HEK293 (cell line): Measurements from ENCODE around the gene ZBTB20.

Experiments
- CTCF ChIA-PET: fragments of 350-600 bp; formaldehyde crosslinking; extraction: SDS; loops from one replicate; lab custom pipeline; 2021; ENCODE audit warnings: antibody characterized with exemption; lab: Yijun Ruan, JAX
- POLR2A ChIA-PET: fragments of 300-600 bp; formaldehyde crosslinking; extraction: SDS; loops from one replicate; lab custom pipeline; 2020; ENCODE audit warnings: antibody characterized with exemption, inconsistent platforms; lab: Yijun Ruan, JAX
- H3K27ac ChIP-seq: fragments of 200-500 bp; sonication (Bioruptor generic); 2 replicates; pipeline ENCODE4 v1.5.1; 2014; ENCODE audit warnings: low read depth, low read length, control low read depth, inconsistent platforms; ENCODE audit errors: extremely low read depth
- H3K36me3 ChIP-seq, 2 experiments: fragments of 200-500 bp in 1 of 2; sonication (Bioruptor generic) in 1 of 2; 1 replicate in 1 of 2; 2 replicates in 1 of 2; pipeline ENCODE4 v1.5.1; 2014 to 2017; ENCODE audit warnings: inconsistent platforms in 2 of 2, low read length in 2 of 2; ENCODE audit not compliant: control insufficient read depth in 2 of 2, insufficient read depth in 1 of 2
- H3K4me1 ChIP-seq: fragments of 200-500 bp; sonication (Bioruptor generic); 2 replicates; pipeline ENCODE4 v1.5.1; 2014; ENCODE audit warnings: mild to moderate bottlenecking, low read length, inconsistent platforms; ENCODE audit not compliant: control insufficient read depth, insufficient read depth
- H3K4me3 ChIP-seq: 2 replicates; pipeline ENCODE4 v1.5.1; 2011; ENCODE audit warnings: low read depth, mild to moderate bottlenecking, control low read depth, low read length, moderate library complexity
- H3K9me3 ChIP-seq: fragments of 200-500 bp; sonication (Bioruptor generic); 2 replicates; pipeline ENCODE4 v1.5.1; 2014; ENCODE audit warnings: low read depth, low read length, inconsistent platforms; ENCODE audit not compliant: control insufficient read depth, insufficient read depth
- GLI2 ChIP-seq: fragments of 450-650 bp; formaldehyde crosslinking; IDR thresholded peaks from 2 replicates; pipeline ENCODE4; 2017; ENCODE audit warnings: missing biosample characterization, missing genetic modification characterization, low read depth, borderline replicate concordance
- KLF10 ChIP-seq: fragments of 450-650 bp; IDR thresholded peaks from 2 replicates; pipeline ENCODE4 v1.5.1; 2018; ENCODE audit warnings: missing biosample characterization, mild to moderate bottlenecking, missing genetic modification characterization
- KLF9 ChIP-seq: fragments of 450-650 bp; formaldehyde crosslinking; IDR thresholded peaks from 2 replicates; pipeline ENCODE4 v1.5.1; 2016; ENCODE audit warnings: missing biosample characterization, missing genetic modification characterization, low read depth
- PRDM6 ChIP-seq: fragments of 450-650 bp; formaldehyde crosslinking; IDR thresholded peaks from 2 replicates; pipeline ENCODE4 v1.5.1; 2017; ENCODE audit warnings: missing biosample characterization, missing genetic modification characterization
- RBAK ChIP-seq: fragments of 450-650 bp; formaldehyde crosslinking; IDR thresholded peaks from 2 replicates; pipeline ENCODE4 v1.5.1; 2016; ENCODE audit warnings: missing biosample characterization, missing genetic modification characterization
- SETDB1 ChIP-seq: IDR thresholded peaks from one replicate; pipeline ENCODE4 v1.6.1; 2017; ENCODE audit warnings: mild to moderate bottlenecking, low read length, moderate library complexity, mixed read lengths; ENCODE audit not compliant: insufficient read length
- ZBTB1 ChIP-seq: fragments of 450-650 bp; formaldehyde crosslinking; IDR thresholded peaks from 2 replicates; pipeline ENCODE4 v1.5.1; 2016; ENCODE audit warnings: missing biosample characterization, missing genetic modification characterization
- ZBTB17 ChIP-seq: fragments of 450-650 bp; formaldehyde crosslinking; IDR thresholded peaks from 2 replicates; pipeline ENCODE4 v1.5.1; 2016; ENCODE audit warnings: missing biosample characterization, missing genetic modification characterization
- ZEB2 ChIP-seq: fragments of 450-650 bp; formaldehyde crosslinking; IDR thresholded peaks from 2 replicates; pipeline ENCODE4 v1.5.1; 2016; ENCODE audit warnings: missing biosample characterization, missing genetic modification characterization
- ZNF121 ChIP-seq: fragments of 450-650 bp; formaldehyde crosslinking; IDR thresholded peaks from 2 replicates; pipeline ENCODE4 v1.5.1; 2016; ENCODE audit warnings: missing biosample characterization, missing genetic modification characterization
- ZNF214 ChIP-seq: fragments of 450-650 bp; formaldehyde crosslinking; IDR thresholded peaks from 2 replicates; pipeline ENCODE4 v1.5.1; 2017; ENCODE audit warnings: missing biosample characterization, mild to moderate bottlenecking, missing genetic modification characterization, borderline replicate concordance
- ZNF274 ChIP-seq, 2 experiments: fragments of 200-500 bp in 1 of 2; fragments of 450-650 bp in 1 of 2; sonication (Bioruptor generic) in 1 of 2; formaldehyde crosslinking in 1 of 2; IDR thresholded peaks; 2 replicates each; pipeline versions ENCODE4 v1.5.1 to v1.6.1; 2014 to 2016; ENCODE audit warnings: borderline replicate concordance in 1 of 2, inconsistent platforms in 1 of 2, low read length in 1 of 2, missing biosample characterization in 1 of 2, missing genetic modification characterization in 1 of 2
- ZNF292 ChIP-seq: fragments of 450-650 bp; formaldehyde crosslinking; IDR thresholded peaks from 2 replicates; pipeline ENCODE4 v1.5.1; 2016; ENCODE audit warnings: low read depth, missing biosample characterization, missing genetic modification characterization, borderline replicate concordance
- ZNF302 ChIP-seq: fragments of 450-650 bp; formaldehyde crosslinking; IDR thresholded peaks from 2 replicates; pipeline ENCODE4 v1.5.1; 2016; ENCODE audit warnings: missing biosample characterization, missing genetic modification characterization, low read depth
- ZNF391 ChIP-seq: fragments of 450-650 bp; formaldehyde crosslinking; IDR thresholded peaks from 2 replicates; pipeline ENCODE4 v1.5.1; 2016; ENCODE audit warnings: low read depth, missing biosample characterization, missing genetic modification characterization, borderline replicate concordance
- ZNF398 ChIP-seq: fragments of 450-650 bp; formaldehyde crosslinking; IDR thresholded peaks from 2 replicates; pipeline ENCODE4 v1.5.1; 2017; ENCODE audit warnings: missing biosample characterization, missing genetic modification characterization
- ZNF518A ChIP-seq: fragments of 450-650 bp; formaldehyde crosslinking; conservative IDR thresholded peaks from 2 replicates; pipeline ENCODE4 v1.5.1; 2016; ENCODE audit warnings: low read depth, missing biosample characterization, missing genetic modification characterization
- ZNF544 ChIP-seq: fragments of 450-650 bp; formaldehyde crosslinking; IDR thresholded peaks from 2 replicates; pipeline ENCODE4 v1.5.0; 2017; ENCODE audit warnings: missing biosample characterization, missing genetic modification characterization
- ZNF548 ChIP-seq: fragments of 450-650 bp; formaldehyde crosslinking; IDR thresholded peaks from 2 replicates; pipeline ENCODE4 v1.5.1; 2016; ENCODE audit warnings: missing biosample characterization, missing genetic modification characterization
- ZNF560 ChIP-seq: fragments of 450-650 bp; formaldehyde crosslinking; IDR thresholded peaks from 2 replicates; pipeline ENCODE4 v1.5.1; 2017; ENCODE audit warnings: missing biosample characterization, missing genetic modification characterization, borderline replicate concordance
- ZNF561 ChIP-seq: fragments of 450-650 bp; IDR thresholded peaks from 2 replicates; pipeline ENCODE4 v1.5.1; 2018; ENCODE audit warnings: missing biosample characterization, missing genetic modification characterization, borderline replicate concordance
- ZNF629 ChIP-seq: fragments of 450-650 bp; formaldehyde crosslinking; IDR thresholded peaks from 2 replicates; pipeline ENCODE4 v1.5.1; 2017; ENCODE audit warnings: missing biosample characterization, missing genetic modification characterization
- ZNF791 ChIP-seq: fragments of 450-650 bp; formaldehyde crosslinking; IDR thresholded peaks from 2 replicates; pipeline ENCODE4 v1.5.1; 2016; ENCODE audit warnings: missing biosample characterization, missing genetic modification characterization
- ZSCAN18 ChIP-seq: fragments of 450-650 bp; formaldehyde crosslinking; IDR thresholded peaks from 2 replicates; pipeline ENCODE4 v1.5.1; 2016; ENCODE audit warnings: missing biosample characterization, missing genetic modification characterization

The ZBTB20 gene

GRCh38 chr3:114449271-114450007 lies 697.6 kb downstream of the ZBTB20 start:
- CTCF ChIA-PET, result interaction anchor here (0.7 to 1.6 kb wide), 3 partner anchors 31 to 467 kb away, joined by 3 read pairs; no protein-coding TSS in a partner anchor
- TF ChIP-seq ZNF518A (tag by site-specific recombination) (no peak), GLI2 (tag by site-specific recombination) (no peak), ZNF544 (tag by site-specific recombination) (no peak), ZNF274 (IDR thresholded peaks at IDR 0.05; ENCODE audit: low read length) (no peak), ZNF274 (tag by site-specific recombination; IDR thresholded peaks at IDR 0.05; ENCODE audit: borderline replicate concordance) (no peak), ZNF548 (tag by site-specific recombination) (no peak), SETDB1 (no peak), ZNF791 (no peak), ZBTB17 (no peak), RBAK (no peak), PRDM6 (tag by site-specific recombination) (no peak), KLF9 (tag by site-specific recombination) (no peak), ZNF121 (tag by site-specific recombination) (no peak), ZEB2 (tag by site-specific recombination) (no peak)
- POLR2A ChIA-PET, result no interaction called here
- Histone ChIP-seq H3K9me3 (no peaks in the 10 kb centered on the region), H3K36me3 (no peaks in the 10 kb centered on the region), H3K4me3 (no peak overlapping the region), H3K4me1 (peaks cover 3% of the 10 kb centered on the region; the same call in 1 of the 2 replicates), H3K27ac (no peak overlapping the region)

GRCh38 chr3:114447950-114448479 lies 699.1 kb downstream of the ZBTB20 start:
- Histone ChIP-seq H3K4me1 (peaks cover 3% of the 10 kb centered on the region; the same call in 1 of the 2 replicates), H3K36me3 (no peaks in the 10 kb centered on the region), H3K4me3 (no peak overlapping the region), H3K27ac (no peak overlapping the region), H3K9me3 (no peaks in the 10 kb centered on the region)
- POLR2A ChIA-PET, result interaction anchor here (0.6 kb wide), 1 partner anchor 24 kb away, joined by 3 read pairs; no protein-coding TSS in a partner anchor
- CTCF ChIA-PET, result no interaction called here
- no peak for TF ChIP-seq ZSCAN18 (tag by site-specific recombination)
- no peak for TF ChIP-seq ZNF398
- TF ChIP-seq ZNF391 (tag by site-specific recombination), result no peak
- TF ChIP-seq ZNF560, result no peak
- no peak for TF ChIP-seq ZNF214 (tag by site-specific recombination)
- no peak for TF ChIP-seq ZNF629 (tag by site-specific recombination)
- TF ChIP-seq ZNF561 (tag by site-specific recombination), result no peak
- TF ChIP-seq KLF10 (tag by site-specific recombination), result no peak
- TF ChIP-seq ZNF302 (tag by site-specific recombination), result no peak
- no peak for TF ChIP-seq ZBTB1 (tag by site-specific recombination)
- TF ChIP-seq ZNF292 (tag by site-specific recombination), result no peak
